Type B pancreatic cell (in vitro differentiated cells): Measurements from ENCODE around the gene PMM2. TPM values are rescaled to one million over a fixed set of nuclear protein-coding genes. Genes with fewer than 3 reads are reported as not detected.

Experiments used
- DNase-seq: peaks from one replicate; pipeline ENCODE4 v3.0.0; 2021; ENCODE audit warnings: mixed read lengths; ENCODE audit not compliant: unreplicated experiment; ENCODE audit errors: extremely low spot score
- H3K27ac Mint-ChIP-seq: 2 replicates; pipeline ENCODE4 v1.8.0; 2021; ENCODE audit warnings: mild to moderate bottlenecking, mixed read lengths
- H3K27me3 Mint-ChIP-seq: 2 replicates; pipeline ENCODE4 v1.8.0; 2021; ENCODE audit warnings: mixed read lengths
- H3K36me3 Mint-ChIP-seq: 2 replicates; pipeline ENCODE4 v1.8.0; 2021; ENCODE audit warnings: mixed read lengths
- H3K4me1 Mint-ChIP-seq: one replicate; pipeline ENCODE4 v1.8.0; 2021; ENCODE audit warnings: mixed read lengths; ENCODE audit not compliant: unreplicated experiment
- H3K4me3 Mint-ChIP-seq: 2 replicates; pipeline ENCODE4 v1.8.0; 2021; ENCODE audit warnings: mild to moderate bottlenecking, mixed read lengths
- H3K9me3 Mint-ChIP-seq: 2 replicates; pipeline ENCODE4 v1.8.0; 2021; ENCODE audit warnings: mixed read lengths
- total RNA-seq: library from RNA; stranded (reverse); gene quantifications from 2 replicates; pipeline ENCODE4 v1.2.1, GENCODE V29; 2021; ENCODE audit warnings: low replicate concordance
- TF ChIP-seq, protein P1 (sequence below): fragments of 200-600 bp; sonication (generic); conservative IDR thresholded peaks from 2 replicates; pipeline ENCODE4 v1.5.0; 2021; ENCODE audit warnings: antibody characterized with exemption, mild to moderate bottlenecking

The PMM2 gene
- total RNA-seq, 1 donor from 2014 or later = 35.5 TPM

DNA sequence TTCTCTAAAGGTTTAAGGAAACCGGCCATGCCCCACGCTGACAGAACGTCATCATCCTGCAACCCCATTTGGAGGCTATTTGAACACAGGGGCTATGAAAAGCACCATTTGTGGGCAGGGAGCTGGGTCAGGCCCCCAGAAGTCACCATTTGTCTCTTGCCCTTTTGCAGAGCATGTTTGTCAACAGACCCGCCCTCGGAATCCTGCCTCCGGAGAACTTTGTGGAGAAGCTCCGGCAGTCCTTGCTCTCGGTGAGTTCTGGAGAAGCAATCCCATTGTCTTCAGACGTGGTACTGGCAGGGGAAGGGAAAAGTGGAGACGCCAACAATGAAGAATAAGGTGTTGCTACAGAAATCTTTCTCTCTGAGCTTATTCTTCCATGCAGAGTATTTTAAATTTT is 33.7 kb upstream of the PMM2 start:
- Mint-ChIP-seq H3K4me3 (no peak overlapping the region), H3K27ac (no peak overlapping the region)

DNA sequence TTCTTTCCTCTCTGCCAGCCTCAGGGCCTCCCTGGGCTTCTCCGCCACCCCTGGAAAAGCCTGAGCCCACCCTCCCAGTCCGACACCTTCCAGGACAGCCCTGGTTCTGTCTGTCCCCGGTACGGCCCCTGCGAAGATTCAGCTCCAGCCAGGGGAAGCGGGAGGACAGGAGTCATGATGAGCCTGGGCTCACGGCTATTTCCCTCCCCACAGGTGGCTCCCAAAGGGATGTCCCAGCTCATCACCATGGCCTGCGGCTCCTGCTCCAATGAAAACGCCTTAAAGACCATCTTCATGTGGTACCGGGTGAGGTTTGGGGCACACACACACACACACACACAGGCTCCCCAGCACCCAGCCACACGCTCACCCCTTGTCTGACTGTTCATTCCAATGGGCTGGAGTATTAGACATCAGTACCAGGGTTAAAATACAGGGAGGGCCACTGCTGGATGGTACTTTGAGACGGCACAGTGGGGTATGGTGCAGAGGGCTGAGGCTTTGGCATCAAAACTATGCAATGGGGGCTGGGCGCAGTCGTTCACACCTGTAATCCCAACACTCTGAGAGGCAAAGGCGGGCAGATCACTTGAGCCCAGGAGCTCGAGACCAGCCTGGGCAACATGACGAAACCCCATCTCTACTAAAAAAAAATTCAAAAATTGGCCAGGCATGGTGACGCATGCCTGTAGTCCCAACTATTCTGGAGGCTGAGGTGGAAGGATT is 33.0 kb upstream of the PMM2 start:
- Mint-ChIP-seq H3K4me3 (no peak overlapping the region), H3K27me3 (no peaks in the 10 kb centered on the region), H3K27ac (no peak overlapping the region), H3K4me1 (no peaks in the 10 kb centered on the region), H3K36me3 (peaks cover 13% of the 10 kb centered on the region), H3K9me3 (no peaks in the 10 kb centered on the region)
- TF ChIP-seq, protein P1, sequence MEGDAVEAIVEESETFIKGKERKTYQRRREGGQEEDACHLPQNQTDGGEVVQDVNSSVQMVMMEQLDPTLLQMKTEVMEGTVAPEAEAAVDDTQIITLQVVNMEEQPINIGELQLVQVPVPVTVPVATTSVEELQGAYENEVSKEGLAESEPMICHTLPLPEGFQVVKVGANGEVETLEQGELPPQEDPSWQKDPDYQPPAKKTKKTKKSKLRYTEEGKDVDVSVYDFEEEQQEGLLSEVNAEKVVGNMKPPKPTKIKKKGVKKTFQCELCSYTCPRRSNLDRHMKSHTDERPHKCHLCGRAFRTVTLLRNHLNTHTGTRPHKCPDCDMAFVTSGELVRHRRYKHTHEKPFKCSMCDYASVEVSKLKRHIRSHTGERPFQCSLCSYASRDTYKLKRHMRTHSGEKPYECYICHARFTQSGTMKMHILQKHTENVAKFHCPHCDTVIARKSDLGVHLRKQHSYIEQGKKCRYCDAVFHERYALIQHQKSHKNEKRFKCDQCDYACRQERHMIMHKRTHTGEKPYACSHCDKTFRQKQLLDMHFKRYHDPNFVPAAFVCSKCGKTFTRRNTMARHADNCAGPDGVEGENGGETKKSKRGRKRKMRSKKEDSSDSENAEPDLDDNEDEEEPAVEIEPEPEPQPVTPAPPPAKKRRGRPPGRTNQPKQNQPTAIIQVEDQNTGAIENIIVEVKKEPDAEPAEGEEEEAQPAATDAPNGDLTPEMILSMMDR = no peak
- no peak for DNase-seq

More for the DNA sequence above, 33.7 kb upstream of the PMM2 start:
- Mint-ChIP-seq H3K36me3 (peaks cover 11% of the 10 kb centered on the region), H3K27me3 (no peaks in the 10 kb centered on the region), H3K9me3 (no peaks in the 10 kb centered on the region), H3K4me1 (no peaks in the 10 kb centered on the region)
- TF ChIP-seq, protein P1 = no peak
- no peak for DNase-seq

DNA sequence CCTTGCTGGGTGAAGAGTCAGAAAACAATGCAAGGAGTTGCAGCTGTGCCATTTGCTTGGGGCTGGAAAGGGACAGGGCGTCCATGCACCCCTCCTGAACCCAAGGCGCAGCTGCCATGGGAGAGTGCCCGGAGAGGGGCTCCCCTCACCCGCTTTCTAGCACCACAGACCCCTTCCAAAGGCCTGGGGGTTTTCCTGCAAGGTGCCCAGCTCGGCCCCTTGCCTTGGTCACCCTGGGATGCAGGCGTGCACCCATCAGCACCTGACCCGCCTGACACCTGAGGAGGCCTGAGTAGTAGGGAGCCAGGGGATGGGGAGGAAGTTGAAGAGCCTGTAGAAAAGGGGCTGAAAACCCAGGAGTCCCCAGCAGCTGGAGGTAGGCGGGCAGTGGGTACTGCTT is 30.5 kb upstream of the PMM2 start:
- Mint-ChIP-seq H3K27ac (no peak overlapping the region), H3K9me3 (no peaks in the 10 kb centered on the region), H3K36me3 (peaks cover 11% of the 10 kb centered on the region), H3K4me3 (no peak overlapping the region), H3K4me1 (no peaks in the 10 kb centered on the region), H3K27me3 (no peaks in the 10 kb centered on the region)
- TF ChIP-seq, protein P1 = no peak
- DNase-seq = no peak

DNA sequence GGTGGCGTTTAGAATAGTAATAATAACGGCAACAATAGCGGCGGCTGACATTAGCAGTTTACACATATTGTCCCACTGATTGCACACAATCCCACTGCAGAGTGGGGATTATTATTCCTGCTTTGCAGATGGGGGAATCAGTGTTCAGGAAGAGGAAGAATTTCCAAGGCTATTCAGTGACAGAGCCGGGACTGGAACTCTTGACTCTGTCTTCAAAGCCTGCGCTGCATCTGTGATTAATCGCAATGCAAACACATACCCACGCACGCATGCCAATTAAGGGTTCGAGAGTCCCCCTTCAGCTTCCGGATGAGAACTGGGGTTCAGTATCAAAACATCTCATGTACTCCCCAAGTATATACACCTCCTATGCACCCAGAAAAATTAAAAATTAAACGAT is 29.4 kb upstream of the PMM2 start:
- Mint-ChIP-seq H3K36me3 (peaks cover 11% of the 10 kb centered on the region), H3K9me3 (no peaks in the 10 kb centered on the region), H3K4me3 (no peak overlapping the region), H3K4me1 (no peaks in the 10 kb centered on the region), H3K27ac (no peak overlapping the region), H3K27me3 (no peaks in the 10 kb centered on the region)
- no peak for DNase-seq
- TF ChIP-seq, protein P1 = no peak

DNA sequence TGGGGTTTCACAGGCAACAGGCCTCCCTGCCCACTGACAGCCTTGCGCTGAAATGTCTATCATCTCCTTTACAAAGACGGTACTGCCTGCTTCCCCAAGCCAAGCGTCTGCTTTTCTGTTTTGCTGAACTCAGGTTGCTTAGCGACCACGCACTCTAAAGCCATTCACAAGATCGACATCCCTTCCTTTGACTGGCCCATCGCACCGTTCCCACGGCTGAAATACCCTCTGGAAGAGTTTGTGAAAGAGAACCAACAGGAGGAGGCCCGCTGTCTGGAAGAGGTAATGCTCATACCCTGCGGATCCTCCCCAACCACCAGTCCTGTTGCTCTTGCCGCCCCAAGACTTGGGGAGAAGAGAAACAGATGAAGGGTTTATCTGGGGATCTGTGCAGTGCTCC is 28.9 kb upstream of the PMM2 start:
- Mint-ChIP-seq H3K27ac (no peak overlapping the region), H3K36me3 (peaks cover 14% of the 10 kb centered on the region)

More for the DNA sequence above, 28.9 kb upstream of the PMM2 start:
- Mint-ChIP-seq H3K4me3 (no peak overlapping the region), H3K27me3 (no peaks in the 10 kb centered on the region), H3K4me1 (no peaks in the 10 kb centered on the region), H3K9me3 (no peaks in the 10 kb centered on the region)
- TF ChIP-seq, protein P1 = no peak
- DNase-seq = no peak
